Dedifferentiated amniotic fluid mesenchymal stem cell (primary cell): ENCODE data around the gene GDF2.

Experiments used
- DNase-seq: peaks from one replicate; pipeline ENCODE4 v3.0.0-alpha.2; 2016; ENCODE audit errors: extremely low spot score

GDF2 gene

DNA sequence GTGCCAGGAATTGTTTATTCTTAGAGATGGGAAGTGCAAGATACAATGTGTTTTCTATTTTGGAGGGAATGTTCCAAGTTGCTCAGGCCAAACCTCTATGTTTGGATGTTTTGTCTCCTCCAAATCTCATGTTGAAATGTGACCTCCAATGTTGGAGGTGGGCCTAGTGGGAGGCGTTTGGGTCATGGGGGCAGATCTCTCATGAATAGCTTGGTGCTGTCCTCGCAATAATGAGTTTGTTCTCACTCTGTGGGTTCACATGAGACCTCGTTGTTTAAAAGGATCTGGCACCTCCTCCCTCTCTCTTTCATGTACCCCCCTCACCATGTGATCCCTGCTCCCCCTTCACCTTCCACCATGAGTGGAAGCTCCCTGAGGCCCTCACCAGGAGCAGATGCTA is 30.6 kb upstream of the GDF2 start:
- no peak for DNase-seq

DNA sequence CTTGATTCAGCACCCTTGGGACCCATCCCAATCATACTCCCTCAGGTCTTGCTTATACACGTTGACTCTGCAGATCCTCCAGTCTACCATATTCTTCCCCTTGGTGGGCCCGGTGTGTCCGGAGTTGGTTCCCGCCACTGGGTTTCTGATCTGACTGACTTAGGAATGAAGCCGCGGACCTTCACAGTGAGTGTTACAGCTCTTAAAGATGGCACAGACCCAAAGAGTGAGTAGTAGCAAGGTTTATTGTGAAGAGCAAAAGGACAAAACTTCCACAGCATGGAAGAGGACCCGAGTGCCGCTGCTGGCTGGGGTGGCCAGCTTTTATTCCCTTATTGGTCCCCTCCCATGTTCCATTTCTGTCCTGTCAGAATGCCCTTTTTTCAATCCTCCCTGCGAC is 28.2 kb upstream of the GDF2 start:
- no peak for DNase-seq

DNA sequence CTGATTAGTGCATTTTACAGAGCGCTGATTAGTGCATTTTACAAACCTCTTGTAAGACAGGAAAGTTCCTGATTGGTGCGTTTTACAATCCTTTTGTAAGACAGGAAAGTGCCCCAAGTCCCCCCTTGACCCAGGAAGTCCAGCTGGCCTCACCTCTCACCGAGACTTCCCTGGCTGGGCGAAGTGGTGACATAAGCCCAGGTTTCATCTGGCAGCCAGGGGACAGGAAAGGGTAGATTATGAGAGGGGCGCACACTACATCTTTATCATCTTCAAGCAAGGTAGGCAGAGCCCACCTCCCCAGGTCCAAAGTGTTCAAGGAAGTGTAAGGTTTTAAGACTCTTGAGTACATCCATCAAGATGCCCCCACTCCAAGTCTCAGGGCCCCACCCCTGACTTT is 27.8 kb upstream of the GDF2 start:
- DNase-seq: no peak

DNA sequence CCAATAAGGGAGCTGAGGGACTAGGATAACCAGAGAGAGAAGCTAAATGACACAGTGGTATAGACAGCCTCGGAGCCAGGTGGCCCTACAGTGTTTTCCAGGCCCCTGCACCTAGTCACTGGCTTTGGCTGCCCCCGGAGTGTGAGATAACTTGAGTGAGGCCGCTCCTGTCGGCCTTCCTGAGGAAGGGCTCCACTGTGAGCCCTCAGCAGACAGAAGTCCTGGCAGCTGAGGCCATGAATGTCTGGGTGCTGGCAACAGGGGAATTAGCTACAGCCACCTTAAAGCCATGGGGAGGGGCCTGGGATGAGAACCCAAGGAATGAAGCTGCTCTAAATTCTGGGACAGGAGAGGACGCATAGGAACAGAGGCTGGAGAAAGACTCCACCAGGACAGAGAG is 26.8 kb upstream of the GDF2 start:
- DNase-seq: no peak

DNA sequence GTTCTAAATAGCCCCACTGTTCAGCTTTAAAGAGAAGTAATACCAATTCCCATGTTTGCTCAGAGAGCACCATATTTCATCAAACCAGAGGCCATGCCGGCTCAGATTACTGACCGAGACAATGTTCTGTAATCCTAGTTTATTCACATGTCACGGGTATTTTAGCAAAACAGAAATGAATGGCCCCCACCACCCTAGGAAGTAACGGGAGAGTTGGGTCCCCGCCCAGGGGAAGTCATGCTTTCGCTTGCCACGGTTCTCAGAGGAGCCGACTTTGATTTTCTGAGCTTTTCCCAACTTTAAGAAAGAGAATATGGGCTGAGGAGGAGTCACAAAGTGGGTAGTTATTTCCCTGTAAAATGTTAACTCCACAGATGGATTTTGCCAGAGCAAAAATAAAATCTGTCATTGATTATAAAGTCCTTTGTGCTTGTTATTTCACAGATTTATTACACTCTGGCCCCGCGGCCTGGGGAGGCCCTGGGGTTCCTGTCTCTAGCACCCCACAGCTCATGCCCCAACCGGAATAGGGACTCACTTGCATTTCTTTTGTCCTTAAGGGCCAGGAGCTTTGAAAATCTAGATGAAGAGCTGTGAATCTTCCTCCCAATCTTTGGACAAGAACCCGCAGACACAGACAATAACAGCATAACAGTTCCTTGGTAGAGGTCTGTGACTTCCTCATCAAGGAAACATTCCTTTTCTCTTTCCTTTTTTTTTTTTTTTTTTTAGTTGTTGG is 25.9 kb upstream of the GDF2 start:
- DNase-seq: no peak

DNA sequence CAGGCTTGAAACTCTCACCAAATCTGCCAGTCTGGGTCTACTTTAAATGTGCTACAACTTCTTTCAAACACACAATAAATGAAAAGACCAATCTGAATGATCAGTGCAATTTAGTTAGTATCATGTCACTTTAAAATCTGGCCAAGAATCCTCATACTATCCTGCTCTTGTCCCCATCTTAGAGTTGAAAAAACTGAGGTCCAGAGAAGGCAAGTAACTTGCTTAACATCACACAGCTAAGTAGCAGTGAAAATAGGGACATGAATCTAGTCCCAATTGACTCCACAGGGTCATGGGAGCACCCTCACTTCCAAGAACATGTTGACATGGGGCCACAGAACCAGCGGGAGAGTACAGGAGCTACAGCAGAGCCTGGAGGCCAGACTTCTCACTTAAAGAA is 25.3 kb upstream of the GDF2 start:
- DNase-seq: no peak

DNA sequence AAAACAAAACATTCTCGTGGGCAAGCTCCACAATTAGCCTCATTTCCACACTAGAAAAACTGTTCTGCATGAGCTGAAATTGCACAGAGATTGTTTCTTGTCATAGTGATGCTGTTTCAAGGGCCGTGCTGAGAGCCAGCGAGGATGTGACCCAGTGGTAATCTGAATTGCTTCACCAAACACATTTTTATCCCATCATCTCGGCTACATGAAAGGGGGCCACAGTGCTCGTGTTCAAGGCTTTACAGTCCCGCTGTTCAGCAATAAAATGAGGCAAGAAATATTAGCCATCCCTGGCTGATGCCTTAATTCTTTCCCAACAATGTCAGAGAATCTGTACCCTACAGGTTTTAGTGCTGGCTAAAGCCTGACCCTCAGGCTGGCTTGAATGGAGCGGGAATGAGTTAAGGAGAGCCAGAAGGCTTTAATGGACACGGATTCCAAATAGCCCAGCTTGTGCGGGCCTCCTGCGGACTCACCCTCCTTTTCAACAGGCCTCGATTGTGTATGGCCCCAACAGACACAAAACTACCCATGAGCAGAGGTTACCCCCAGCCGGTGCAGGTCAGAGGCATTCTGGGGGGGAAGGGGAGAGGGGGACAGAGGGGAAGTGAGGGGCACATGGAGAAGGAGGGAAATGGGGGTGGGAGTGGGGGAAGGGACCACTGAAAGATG is 24.3 kb upstream of the GDF2 start:
- DNase-seq: no peak

DNA sequence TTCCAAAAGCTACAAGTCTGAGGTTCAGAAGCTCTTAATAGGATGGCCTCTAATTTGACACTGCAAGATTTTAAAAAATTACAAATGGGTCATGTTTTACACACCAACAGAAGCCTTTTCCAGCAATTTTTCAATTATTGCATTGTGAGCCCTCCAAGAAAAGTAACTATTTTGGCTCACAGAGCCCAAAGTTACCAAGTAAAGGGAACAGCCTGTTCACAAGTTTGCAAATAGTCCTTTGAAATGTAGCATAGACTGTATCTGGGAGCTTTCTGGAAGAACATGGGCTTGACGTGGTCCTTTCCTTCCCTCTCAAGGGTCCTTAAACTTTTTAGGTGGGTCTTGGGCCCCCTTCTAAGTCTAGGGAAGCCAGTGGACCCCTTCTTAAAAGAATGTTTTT is 23.5 kb upstream of the GDF2 start:
- no peak for DNase-seq

DNA sequence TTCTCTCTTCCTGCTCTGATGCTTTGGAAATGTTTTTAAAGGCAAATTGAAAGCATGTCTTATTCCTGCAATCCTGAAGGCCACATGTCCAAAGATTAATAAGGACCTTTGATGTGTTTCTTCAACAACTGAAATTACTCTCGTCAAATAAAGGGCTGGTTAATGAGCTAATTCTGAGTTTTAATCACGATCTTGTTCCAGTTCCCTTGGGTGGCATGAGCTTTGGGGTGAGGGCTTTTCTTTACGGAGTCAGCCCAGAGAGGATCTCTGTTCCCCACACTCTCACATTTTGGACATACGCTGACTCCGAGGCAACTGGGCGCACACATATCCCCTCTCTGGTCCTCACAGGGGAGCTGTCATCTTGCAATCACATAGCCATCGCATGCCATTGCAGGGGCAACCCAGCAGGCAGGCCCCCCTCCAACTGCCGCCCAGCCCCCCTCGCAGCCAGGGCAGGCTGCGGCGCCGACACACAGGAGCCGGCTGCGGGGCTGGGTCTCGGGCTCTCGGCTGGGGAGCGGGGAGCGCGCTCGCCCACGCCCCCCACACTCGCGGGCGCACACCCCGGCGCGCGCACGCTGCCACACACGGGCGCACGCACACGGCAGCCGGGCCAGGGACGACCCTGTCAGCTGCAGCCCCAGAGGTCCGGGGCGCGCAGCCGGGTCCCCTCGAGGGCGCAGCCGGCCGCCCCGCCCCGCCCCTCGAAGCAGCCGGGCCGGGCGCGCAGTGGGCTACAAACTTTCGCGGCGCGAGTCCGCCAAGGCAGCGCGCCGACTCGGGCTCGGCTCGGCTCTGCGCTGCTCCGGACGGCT is 22.4 kb upstream of the GDF2 start, which contains the start of gene GDF10:
GDF10 (plus strand) TSS at position 587 of the 818 bp plus-strand sequence. CDS start 455 bp downstream, outside the sequence.
- no peak for DNase-seq

DNA sequence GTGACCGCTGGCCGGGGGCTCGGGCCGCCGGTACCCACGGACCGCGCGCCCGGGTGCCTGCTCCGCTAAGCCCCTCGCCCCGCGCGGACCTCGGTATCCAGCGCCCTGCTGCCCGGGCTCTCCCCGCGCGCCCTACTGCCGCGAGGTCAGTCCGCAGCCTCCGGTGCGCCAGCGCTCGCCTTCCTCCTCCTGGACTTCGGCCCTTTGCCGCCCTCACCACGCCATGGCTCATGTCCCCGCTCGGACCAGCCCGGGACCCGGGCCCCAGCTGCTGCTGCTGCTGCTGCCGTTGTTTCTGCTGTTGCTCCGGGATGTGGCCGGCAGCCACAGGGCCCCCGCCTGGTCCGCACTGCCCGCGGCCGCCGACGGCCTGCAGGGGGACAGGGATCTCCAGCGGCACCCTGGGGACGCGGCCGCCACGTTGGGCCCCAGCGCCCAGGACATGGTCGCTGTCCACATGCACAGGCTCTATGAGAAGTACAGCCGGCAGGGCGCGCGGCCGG is 21.8 kb upstream of the GDF2 start:
- DNase-seq: no peak

DNA sequence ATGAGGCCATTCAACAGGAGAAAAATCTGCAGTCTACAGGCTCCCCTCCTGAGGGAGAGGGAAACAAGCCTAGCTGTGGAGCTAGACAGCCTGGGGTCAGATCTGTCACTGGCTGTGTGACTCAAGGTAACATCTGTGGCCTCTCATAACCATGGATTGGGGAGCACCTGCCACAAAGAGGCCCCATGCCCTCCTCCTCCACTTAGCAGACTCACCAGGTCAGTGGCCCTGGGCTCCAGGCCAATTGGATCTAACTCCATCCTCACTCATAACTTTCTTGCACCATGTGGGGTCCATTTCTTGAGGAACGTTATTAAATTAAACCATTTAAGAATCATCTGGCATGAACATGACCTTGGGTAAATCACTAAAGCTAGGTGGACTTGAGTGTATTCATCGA is 20.4 kb upstream of the GDF2 start:
- DNase-seq: no peak

DNA sequence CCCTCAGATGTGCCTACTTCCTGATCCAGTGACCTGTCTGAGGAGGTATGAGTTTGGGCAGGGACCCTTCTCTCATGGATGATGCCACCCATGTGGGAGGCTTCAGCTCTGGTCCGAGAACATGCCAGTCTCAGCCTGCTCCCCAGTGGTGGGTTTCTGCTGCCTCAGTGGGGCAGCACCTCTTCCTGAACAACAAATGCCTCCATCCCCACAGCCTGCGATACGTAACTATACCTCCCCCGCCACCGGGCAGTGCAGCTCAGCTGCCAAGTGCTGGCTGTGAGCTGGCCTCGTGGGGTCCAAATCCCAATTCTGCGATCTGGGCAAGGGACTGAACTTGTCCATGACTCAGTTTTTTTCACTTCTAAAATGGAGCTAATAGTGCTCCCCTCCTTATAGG is 19.1 kb upstream of the GDF2 start:
- DNase-seq: no peak

DNA sequence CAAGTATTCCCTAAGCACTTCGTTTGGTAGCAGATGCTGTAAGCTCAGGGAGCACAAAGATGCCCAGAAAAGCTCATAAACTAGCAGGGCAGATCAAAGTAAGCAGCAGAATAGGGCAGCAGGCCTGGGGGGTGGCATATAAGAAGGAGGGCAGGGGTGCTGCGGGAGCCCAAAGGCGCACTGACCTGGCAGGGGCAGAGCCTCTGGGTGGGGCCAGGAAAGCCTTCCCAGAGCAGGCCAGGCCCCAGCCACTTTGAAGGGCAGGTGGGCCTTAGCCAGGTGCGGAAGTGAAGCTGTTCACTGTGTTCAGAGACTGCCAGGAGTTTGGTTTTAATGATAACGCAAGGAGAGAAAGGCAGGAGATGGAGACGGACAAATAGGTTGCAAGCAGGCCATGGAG is 18.4 kb upstream of the GDF2 start:
- no peak for DNase-seq

DNA sequence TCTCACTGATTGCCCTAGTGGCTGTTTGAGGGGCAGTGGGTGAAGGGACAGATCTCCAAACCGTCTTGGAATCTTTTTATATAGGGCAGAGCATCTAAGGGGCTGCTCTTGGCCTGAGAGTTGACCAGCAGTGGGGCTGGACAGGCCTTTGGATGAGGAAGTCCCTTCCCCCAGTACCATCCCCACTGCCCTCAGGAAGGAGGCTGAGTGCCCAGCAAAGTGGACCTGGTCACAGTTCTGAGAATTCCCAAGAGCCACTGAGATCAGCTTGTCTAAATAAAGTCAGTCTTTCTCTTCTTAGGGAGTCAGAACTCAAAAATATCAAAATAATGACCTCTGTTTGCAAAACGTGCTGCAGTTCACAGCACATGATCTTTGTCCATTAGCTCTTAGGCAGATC is 16.7 kb upstream of the GDF2 start:
- DNase-seq: no peak

DNA sequence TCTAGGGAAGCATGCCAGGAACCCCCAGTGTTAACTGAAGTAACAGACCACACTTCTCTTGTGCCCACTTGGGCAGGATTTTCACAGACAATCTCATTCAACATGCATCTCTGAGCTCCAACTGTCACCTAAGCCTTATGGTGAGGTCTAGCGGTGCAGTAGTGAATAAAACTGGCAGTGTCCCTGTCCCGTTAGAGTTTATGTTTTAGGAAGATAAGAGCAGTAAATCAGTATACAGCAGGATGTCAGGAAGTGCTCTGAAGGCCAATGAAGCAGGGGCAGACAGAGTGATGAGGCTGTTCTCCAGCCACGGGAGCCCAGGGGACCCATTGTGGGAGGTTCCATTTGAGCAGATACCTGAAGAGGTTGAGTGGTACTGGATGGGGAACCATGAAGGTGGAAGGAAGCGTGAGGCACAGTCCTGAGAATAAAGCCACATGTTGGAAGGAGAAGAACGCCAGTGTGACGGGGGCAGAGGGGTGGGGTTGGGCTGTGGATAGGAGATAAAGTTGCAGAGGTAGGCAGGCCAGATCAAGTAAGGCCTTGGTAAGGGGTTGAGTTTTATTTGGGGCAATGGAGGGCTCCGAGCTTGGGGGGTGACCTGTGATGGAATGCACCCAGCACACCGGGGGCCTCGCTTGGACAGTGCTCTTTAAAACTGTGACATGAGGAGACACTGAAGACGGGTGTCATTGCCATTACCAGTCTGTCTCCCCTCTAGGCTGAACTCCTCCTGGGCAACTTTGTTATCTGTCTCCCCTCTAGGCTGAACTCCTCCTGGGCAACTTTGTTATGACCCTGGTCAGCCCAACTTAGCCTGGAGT is 15.7 kb upstream of the GDF2 start:
- DNase-seq: no peak

DNA sequence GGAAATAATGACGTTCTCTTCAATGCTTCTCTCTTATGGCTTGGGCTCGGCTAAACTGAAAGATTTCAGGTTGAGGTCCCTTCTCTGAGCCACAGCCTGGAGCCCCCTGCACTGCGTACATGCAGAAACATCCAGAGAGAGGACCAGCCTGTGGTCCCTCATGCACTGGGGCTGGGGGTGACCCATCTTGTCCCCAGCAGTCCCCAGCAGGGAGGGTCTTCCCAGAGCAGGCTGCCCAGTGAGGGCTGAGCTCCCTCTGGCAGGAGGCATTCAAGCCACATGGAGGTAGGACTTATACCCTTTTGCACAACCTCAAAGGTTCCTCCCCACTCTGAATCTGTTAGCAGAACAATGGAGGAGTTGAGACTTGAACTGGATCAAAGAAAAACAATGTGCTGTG is 14.9 kb upstream of the GDF2 start:
- no peak for DNase-seq

DNA sequence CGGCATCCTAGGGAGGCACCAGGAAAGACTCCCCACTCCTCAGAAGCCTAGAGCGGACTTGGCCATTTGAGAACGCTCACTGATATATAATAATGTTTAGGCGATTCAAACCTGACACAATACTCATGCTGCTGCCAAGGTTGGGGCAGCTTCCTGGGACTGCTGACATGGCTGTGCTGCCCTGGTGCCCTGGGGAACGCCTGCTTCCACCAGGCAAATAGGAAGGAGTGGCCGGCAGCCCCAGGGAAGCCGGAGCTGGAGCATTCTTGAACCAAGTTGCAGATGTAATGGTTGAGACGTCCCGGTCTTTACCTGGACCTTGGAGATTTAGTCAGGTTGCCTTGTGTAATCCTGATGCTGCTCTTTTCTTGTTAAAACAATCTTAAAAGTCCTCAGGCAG is 13.5 kb upstream of the GDF2 start:
- no peak for DNase-seq

DNA sequence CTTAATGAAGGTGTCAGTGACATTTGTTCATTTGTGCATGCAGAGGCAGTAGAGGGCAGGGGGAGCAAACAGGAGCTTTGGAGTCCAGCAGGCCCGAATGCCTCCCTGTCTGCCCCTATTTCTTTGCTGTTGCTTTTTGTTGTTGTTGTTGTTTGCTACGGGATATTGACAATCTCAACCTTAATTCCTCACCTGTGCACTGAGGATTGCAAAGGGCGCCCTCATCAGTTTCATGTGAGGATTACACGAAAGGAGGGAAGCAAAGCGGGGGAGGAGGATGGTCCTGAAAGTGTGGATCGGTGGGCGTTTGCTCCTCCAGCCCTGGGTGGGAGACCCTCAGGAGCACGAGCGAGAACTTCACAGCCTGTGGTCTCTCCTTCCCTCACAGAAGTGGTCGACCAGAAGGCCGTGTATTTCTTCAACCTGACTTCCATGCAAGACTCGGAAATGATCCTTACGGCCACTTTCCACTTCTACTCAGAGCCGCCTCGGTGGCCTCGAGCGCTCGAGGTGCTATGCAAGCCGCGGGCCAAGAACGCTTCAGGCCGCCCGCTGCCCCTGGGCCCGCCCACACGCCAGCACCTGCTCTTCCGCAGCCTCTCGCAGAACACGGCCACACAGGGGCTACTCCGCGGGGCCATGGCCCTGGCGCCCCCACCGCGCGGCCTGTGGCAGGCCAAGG is 12.7 kb upstream of the GDF2 start:
- DNase-seq: no peak

DNA sequence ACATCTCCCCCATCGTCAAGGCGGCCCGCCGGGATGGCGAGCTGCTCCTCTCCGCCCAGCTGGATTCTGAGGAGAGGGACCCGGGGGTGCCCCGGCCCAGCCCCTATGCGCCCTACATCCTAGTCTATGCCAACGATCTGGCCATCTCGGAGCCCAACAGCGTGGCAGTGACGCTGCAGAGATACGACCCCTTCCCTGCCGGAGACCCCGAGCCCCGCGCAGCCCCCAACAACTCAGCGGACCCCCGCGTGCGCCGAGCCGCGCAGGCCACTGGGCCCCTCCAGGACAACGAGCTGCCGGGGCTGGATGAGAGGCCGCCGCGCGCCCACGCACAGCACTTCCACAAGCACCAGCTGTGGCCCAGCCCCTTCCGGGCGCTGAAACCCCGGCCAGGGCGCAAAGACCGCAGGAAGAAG is 12.2 kb upstream of the GDF2 start:
- no peak for DNase-seq

DNA sequence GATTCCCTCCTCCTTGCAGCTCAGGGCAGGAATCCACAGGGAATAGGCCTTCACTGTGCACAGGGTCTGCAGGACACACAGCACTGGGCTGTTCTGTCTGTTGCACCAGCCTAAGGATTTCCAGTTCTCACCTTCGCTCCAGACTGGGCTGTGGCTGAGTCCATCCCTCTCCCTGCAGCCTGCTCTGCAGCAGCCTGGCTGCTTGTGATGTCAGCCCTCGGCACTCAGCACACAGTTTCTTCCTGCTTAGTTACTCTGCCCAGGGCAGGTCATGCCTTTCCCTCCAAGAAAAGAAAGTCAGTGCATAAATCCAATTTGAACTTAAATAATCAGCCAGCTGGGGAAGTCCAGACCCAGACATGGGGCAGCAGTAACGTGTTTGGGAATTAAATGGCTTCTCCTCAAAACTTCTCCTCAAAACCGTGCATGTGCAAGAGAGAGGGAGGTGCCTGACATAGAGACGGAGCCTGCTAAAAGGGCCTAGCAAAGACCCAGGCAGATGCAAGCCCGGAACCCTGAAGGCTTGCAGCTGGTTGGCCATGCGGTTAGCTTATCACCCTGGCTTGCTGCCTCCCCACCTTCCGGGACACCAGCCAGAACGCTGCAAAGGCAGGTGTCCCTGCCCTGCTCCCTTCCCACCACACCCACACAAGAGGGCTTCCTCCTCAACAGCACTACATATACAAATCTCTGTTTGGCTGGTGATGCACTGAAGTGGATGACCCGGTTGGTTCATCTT is 10.9 kb upstream of the GDF2 start:
- DNase-seq: no peak
